Stimulated activated CD8-positive, alpha-beta memory T cell treated with anti-CD3 and anti-CD28 coated beads, Interleukin-15, amount 100 ng/mL, for 1 hour (primary cell): Measurements from ENCODE around the gene GRM6.

Experiments
- DNase-seq: peaks from one replicate; pipeline ENCODE4 v3.0.0-alpha.2; 2020; ENCODE audit warnings: low read depth

Gene GRM6

DNA sequence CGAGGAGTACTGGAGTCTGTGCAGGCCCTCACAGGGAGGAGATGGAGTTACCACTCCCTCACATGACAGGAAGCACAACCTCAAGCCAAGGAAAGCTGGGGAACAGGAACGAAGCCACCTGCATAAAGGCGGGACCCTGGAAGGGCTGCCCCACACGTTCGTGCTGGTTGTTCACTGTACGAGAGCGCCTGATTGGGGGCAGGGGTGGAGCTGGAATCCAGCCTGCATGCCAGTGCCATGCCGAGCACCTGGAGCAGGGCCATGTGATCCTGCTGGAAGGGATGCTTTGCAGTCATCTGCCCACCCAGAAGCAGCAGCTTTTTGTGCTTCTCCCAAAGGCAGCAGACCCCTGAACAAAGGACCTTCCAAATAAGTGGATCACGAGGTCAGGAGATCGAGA is 11.4 kb downstream of the GRM6 start:
- DNase-seq, result no peak

DNA sequence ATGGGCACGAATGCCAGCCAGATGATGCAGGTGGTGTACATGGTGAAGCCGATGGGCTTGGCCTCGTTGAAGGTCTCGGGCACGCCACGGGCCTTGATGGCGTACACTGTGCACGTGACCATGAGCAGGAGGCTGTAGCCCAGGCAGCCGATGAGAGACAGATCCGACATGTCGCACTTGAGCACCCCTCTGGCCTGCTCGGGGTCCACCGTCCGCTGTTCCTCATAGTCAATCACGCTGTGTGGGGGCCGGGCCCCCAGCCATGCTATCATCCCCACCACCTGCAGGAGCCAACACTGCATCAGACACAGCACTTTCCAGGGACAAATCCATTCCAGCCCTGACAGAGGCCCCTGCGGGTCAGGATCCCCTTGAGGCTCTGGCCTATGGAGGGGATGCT is 12.2 kb downstream of the GRM6 start:
- no peak for DNase-seq

DNA sequence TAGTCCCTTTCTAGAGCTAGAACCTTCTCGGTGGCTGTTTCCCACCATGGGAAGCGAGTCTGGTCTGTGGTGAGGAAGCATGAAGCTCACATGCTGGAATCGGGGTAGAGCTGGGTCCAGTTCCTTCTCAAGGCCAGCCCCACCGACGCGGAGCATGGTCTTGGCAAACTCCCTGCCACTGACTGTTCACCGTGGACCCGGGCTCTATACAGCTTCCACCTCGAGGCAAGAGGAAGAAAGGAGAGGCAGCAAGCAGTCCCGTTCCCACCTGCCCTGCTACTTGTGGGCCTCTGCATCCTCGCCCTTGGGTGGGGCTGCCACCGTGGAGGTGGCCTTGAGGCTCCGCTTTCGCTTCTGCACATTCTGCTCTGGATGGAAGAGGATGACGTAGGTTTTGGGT is 13.7 kb downstream of the GRM6 start:
- DNase-seq, result no peak

DNA sequence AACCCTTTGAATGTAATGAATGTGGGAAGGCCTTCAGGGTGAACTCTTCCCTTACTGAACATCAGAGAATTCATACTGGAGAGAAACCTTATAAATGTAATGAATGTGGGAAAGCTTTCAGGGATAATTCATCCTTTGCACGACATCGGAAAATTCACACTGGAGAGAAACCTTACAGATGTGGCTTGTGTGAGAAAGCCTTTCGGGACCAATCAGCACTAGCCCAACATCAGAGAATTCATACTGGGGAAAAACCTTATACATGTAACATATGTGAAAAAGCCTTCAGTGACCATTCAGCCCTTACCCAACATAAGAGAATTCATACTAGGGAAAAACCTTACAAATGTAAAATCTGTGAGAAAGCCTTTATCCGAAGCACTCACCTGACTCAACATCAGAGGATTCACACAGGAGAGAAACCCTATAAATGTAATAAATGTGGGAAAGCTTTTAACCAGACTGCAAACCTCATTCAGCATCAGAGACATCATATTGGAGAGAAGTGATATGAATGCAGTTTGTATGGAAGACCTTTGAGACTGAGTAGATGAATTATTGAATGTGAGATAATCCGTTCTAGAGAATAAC is 29.6 kb downstream of the GRM6 start:
- DNase-seq, result no peak

DNA sequence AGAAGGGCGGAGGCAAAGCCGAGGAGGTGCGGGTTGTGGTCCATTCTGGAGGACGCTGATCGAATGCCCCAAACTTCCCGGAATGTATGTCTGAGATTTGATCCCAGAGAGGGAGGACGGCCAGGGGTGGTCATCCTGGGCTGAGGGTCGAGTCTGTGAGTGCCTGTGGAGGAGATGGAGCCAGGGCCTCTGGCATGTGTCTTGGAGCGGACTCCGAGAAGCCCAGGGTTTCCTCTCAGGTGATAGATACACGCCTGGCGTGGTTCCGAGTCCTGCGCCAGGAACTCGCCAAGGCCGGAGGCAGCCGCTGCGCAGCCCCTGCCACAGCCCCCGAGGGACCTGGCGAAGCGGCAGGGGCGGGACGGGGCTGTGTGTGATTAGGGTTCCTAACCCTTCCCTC is 53.8 kb downstream of the GRM6 start:
- no peak for DNase-seq

DNA sequence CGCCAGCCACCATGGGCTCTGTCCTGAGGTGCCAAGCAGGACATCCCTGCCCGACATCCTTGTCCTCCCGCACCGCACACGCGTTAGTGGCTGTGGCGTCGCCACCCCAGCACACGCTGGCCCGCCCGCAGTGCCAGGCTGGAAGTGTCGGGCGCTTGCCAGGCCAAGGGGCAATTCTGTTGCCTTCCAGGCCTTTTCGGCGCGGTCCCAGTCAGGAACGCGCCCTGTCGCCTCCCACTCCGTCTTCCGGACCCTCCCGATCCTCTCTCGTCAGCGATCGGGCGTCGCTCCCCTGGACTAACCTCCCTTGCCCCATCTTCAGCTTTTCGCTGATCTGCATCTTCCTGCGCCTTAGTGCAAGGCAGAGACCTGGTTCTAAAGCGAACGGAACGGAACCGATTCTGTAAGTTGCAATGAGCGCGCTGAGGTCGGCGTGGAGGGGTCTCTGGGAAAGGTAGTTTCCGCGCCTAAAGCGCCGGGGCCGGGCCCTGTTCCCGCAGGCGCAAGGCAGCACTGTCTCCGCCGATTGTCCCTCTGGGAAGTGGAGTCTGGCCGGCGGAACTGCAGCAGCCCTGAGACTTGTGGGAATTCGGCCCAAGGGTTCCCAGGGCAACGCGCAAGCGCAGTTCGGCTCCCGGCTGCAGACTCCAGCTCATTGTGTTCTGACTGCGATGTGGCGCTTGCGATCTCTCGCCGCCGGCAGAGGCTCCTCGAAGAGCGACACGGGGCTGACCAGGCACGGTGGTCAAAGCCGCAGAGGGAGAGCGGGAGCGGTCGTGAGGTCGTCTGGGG is 54.4 kb downstream of the GRM6 start, which contains the start of gene ZNF454:
Gene ZNF454, plus strand, starts transcription at position 630 of the 792 bp plus-strand sequence. CDS start 1,594 bp downstream, outside the sequence.
- no peak for DNase-seq

DNA sequence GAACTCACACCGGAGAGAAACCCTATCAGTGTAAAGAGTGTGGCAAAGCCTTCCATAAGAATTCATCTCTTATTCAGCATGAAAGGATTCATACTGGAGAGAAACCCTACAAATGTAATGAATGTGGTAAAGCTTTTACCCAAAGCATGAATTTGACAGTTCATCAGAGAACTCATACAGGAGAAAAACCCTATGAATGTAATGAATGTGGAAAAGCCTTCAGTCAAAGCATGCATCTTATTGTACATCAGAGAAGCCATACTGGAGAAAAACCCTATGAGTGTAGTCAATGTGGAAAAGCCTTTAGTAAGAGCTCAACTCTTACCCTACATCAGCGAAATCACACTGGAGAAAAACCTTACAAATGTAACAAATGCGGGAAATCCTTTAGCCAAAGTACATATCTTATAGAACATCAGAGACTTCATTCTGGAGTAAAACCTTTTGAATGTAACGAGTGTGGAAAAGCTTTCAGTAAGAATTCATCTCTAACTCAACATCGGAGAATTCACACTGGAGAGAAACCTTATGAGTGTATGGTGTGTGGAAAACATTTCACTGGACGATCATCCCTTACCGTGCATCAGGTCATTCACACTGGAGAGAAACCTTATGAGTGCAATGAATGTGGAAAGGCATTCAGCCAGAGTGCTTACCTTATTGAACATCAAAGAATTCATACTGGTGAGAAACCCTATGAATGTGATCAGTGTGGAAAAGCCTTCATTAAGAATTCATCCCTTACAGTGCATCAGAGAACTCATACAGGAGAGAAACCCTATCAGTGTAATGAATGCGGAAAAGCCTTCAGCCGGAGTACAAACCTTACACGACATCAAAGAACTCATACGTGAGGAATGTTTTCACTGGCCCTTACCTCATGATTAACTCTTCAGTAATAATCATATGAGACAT is 63.0 kb downstream of the GRM6 start:
- no peak for DNase-seq
